GM19099 (cell line): ENCODE results near the gene NANP.

Experiments
- POLR2A ChIP-seq: IDR thresholded peaks from 3 replicates; pipeline ENCODE4 v1.6.1; 2011; ENCODE audit warnings: low read depth; ENCODE audit not compliant: insufficient read length; ENCODE audit errors: extremely low read depth

The NANP gene

GRCh38 chr20:25576783-25577530, 46.9 kb downstream of the NANP start:
- no peak for TF ChIP-seq POLR2A

GRCh38 chr20:25574411-25574810, 49.4 kb downstream of the NANP start:
- no peak for TF ChIP-seq POLR2A

DNA sequence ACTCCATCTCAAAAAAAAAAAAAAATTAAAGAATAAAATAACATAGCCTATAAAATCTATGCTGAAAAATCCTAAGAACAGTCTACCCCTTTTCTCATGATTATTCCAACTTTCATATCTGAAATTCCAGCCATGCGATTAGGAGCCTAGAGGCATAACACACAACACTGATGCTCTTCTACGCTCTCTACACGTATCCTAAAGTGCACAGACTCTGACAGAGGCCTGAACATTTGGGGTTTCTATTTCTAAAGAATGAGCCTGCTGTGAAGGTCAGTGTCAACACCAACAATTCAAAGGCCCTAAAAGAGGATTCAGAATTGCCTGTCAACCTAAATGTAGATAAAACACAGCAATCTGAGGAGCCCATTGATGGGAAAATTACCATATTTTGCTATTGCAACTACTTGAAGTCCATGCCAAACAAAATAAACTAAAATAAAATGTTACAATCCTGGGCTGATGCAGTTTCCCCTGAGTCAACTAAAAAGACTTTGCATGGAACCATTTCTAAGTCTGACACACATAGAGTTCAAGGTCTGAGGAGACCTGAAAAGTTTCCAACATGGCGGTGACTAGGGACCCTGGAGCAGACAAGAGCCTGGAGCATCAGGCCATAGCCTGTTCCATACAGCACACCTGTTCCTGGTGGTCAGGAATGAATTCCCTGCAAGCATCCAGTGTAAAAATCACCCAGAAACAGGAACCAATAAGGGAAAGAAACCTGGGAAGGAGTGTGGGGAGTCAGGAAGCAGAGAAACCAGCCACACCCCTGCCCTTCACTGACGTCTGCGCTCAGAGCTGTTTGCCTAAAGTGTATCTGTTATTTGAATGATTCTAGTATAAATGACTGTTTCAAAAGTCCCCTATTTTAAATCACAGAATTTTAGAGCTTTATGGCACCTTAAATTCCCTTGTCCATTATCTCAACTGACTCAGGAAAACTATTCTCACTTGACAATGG, 50.2 kb downstream of the NANP start:
- no peak for TF ChIP-seq POLR2A

- TF ChIP-seq POLR2A, result no peak
Measured at GRCh38 chr20:25571817-25572216, 52.0 kb downstream of the NANP start.

DNA sequence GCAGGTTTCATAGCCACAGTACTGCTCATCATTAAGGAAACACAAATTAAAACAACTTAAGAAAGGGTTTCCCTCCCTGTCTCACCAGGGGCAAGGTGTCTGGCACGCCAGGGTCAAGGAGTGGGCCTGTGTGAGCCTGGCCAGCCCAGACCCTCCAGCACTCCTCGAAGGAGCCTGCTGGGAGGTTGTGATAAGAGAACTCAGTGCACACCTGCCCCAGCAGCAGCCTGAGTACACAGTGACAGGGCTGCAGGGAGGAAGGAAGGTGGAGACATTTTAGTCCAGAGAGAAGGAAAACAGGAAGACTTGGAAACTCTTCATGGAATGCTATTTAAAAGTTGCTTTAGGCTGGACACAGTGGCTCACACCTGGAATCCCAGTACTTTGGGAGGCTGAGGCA, 52.6 kb downstream of the NANP start:
- no peak for TF ChIP-seq POLR2A

DNA sequence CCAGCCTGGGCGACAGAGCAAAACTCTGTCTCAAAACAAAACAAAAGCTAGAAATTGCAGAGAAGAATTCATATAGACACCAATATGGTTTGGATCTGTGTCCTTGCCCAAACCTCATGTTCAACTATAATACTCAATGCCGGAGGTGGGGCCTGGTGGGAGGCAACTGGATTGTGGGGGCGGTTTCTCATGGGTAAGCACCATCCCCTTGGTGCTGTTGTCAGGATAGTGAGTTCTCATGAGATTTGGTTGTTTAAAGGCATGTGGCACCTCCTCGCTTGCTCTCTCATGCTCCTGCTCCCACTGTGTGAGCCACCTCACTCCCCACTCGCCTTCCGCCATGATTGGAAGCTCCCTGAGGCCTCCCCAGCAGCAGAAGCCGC, 53.7 kb downstream of the NANP start:
- TF ChIP-seq POLR2A, result no peak

DNA sequence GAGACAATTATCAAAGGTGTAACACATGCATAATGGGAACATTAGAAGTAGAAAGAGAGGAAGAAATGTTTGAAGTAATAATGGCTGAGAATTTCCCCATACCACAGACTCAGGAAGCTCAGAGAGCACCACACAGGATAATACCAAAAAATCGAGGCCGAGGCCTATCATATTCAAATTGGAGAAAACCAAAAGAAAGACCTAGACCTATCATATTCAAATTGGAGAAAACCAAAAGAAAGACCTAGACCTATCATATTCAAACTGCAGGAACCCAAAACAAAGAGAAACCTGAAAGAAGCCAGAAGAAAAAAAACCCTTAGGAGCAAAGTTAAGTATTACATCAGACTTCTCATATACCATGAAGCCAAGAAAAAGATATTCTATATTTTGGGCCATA, 56.5 kb downstream of the NANP start:
- TF ChIP-seq POLR2A, result no peak

GRCh38 chr20:25566821-25567220, 57.0 kb downstream of the NANP start:
- TF ChIP-seq POLR2A, result no peak

GRCh38 chr20:25565578-25566157, 58.1 kb downstream of the NANP start:
- TF ChIP-seq POLR2A, result no peak

DNA sequence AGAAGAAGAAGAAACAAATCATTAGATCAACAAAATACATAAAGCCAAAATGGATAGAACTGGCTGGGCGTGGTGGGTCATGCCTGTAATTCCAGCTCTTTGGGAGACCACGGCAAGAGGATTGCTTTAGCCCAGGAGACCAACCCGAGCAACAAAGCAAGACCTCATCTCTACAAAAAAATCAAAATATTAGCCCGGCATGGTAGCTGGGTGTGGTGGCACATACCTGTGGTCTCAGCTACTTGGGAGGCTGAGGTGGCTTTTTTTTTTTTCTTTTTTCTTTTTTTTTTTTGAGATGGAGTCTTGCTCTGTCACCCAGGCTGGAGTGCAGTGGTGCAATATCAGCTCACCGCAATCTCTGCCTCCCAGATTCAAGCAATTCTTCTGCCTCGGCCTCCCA, 59.9 kb downstream of the NANP start:
- no peak for TF ChIP-seq POLR2A

DNA sequence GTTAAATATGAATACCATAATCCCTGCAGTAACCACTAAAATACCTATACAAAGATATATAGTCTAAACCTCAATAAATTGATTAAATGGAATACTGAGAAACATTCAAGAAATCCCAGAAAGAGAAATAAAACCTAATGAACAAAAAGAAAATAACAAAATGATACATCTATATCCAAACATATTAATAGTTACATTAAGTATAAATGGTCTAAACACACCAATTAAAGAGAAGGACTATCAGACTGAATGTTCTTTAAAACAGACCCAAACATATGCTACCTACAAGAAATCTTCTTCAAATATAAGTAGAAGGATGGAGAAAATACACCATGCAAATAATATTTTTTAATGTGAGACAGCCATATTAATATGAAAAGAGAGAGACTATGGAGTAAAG, 60.5 kb downstream of the NANP start:
- no peak for TF ChIP-seq POLR2A
